ENCODE data around the gene OXNAD1.

The OXNAD1 gene

GRCh38 chr3:16236856-16237393 is 28.1 kb upstream of the OXNAD1 start:
- CTCF ChIA-PET: no interaction called here
- TF ChIP-seq CTCF (conservative IDR thresholded peaks at IDR 0.05; ENCODE audit: low read depth): no peak
- DNase-seq (ENCODE audit: low spot score): no peak
- POLR2A ChIA-PET (ENCODE audit: low non-redundant PET): no interaction called here
- no peak overlapping the region for H3K27ac ChIP-seq

- POLR2A ChIA-PET (ENCODE audit: low non-redundant PET): no interaction called here
- no peak for TF ChIP-seq CTCF (conservative IDR thresholded peaks at IDR 0.05; ENCODE audit: low read depth)
- no peak for DNase-seq (ENCODE audit: low spot score)
- H3K27ac ChIP-seq: no peak overlapping the region
- CTCF ChIA-PET: no interaction called here
These were observed 25.8 kb upstream of the OXNAD1 start for GRCh38 chr3:16239086-16239770.

GRCh38 chr3:16239780-16240179 is 25.2 kb upstream of the OXNAD1 start:
- no peak overlapping the region for H3K27ac ChIP-seq
- no peak for DNase-seq (ENCODE audit: low spot score)
- TF ChIP-seq CTCF (conservative IDR thresholded peaks at IDR 0.05; ENCODE audit: low read depth): no peak
- POLR2A ChIA-PET (ENCODE audit: low non-redundant PET): no interaction called here
- CTCF ChIA-PET: no interaction called here

- TF ChIP-seq CTCF (conservative IDR thresholded peaks at IDR 0.05; ENCODE audit: low read depth): no peak
- peak; percentile 60 for DNase-seq (ENCODE audit: low spot score)
- POLR2A ChIA-PET (ENCODE audit: low non-redundant PET): no interaction called here
- CTCF ChIA-PET: interaction anchor here (0.7 kb wide), 1 partner anchor 186 kb away, joined by 3 read pairs; no protein-coding TSS in a partner anchor
- H3K27ac ChIP-seq: no peak overlapping the region
These were observed 24.6 kb upstream of the OXNAD1 start for GRCh38 chr3:16240229-16241023.

GRCh38 chr3:16241225-16241624 is 23.8 kb upstream of the OXNAD1 start:
- ChIA-PET POLR2A (ENCODE audit: low non-redundant PET) (no interaction called here), CTCF (interaction anchor here (0.7 kb wide), 1 partner anchor 187 kb away, joined by 3 read pairs; no protein-coding TSS in a partner anchor)
- TF ChIP-seq CTCF (conservative IDR thresholded peaks at IDR 0.05; ENCODE audit: low read depth): no peak
- no peak for DNase-seq (ENCODE audit: low spot score)
- H3K27ac ChIP-seq: no peak overlapping the region

GRCh38 chr3:16242177-16242576 is 22.8 kb upstream of the OXNAD1 start:
- no peak for TF ChIP-seq CTCF (conservative IDR thresholded peaks at IDR 0.05; ENCODE audit: low read depth)
- CTCF ChIA-PET: interaction anchor here (0.6 to 0.7 kb wide), 2 partner anchors 50 to 260 kb away, joined by 3 to 5 read pairs; no protein-coding TSS in a partner anchor

More at GRCh38 chr3:16242177-16242576, 22.8 kb upstream of the OXNAD1 start:
- POLR2A ChIA-PET (ENCODE audit: low non-redundant PET): no interaction called here
- no peak for DNase-seq (ENCODE audit: low spot score)
- no peak overlapping the region for H3K27ac ChIP-seq

Data from RWPE1 (cell line).